HEK293 (cell line): ENCODE results near the gene CCNI2.

Experiments
- PBX3 ChIP-seq: sonication (generic); formaldehyde crosslinking; IDR thresholded peaks from 2 replicates; pipeline ENCODE4 v1.8.1; 2022; ENCODE audit warnings: mild to moderate bottlenecking, moderate library complexity, missing genetic modification reagents
- REST ChIP-seq: fragments of 450-650 bp; formaldehyde crosslinking; IDR thresholded peaks from 2 replicates; pipeline ENCODE4 v1.5.1; 2016; ENCODE audit warnings: missing biosample characterization, missing genetic modification characterization
- TRIM28 ChIP-seq: IDR thresholded peaks from 2 replicates; pipeline ENCODE4 v1.6.1; 2011; ENCODE audit warnings: low read length, control low read depth, borderline replicate concordance
- TSHZ1 ChIP-seq: fragments of 450-650 bp; formaldehyde crosslinking; IDR thresholded peaks from 2 replicates; pipeline ENCODE4 v1.5.1; 2016; ENCODE audit warnings: missing biosample characterization, missing genetic modification characterization, borderline replicate concordance
- ZBTB11 ChIP-seq: fragments of 450-650 bp; formaldehyde crosslinking; conservative IDR thresholded peaks from 2 replicates; pipeline ENCODE4 v1.5.1; 2016; ENCODE audit warnings: low read depth, missing biosample characterization, missing genetic modification characterization
- ZNF16 ChIP-seq: fragments of 450-650 bp; formaldehyde crosslinking; IDR thresholded peaks from 2 replicates; pipeline ENCODE4 v1.5.1; 2016; ENCODE audit warnings: low read depth, missing biosample characterization, missing genetic modification characterization
- ZNF211 ChIP-seq: fragments of 450-650 bp; formaldehyde crosslinking; IDR thresholded peaks from 2 replicates; pipeline ENCODE4 v1.5.1; 2016; ENCODE audit warnings: low read depth, missing biosample characterization, missing genetic modification characterization
- ZNF26 ChIP-seq: fragments of 450-650 bp; formaldehyde crosslinking; IDR thresholded peaks from 2 replicates; pipeline ENCODE4 v1.5.1; 2016; ENCODE audit warnings: missing biosample characterization, missing genetic modification characterization
- ZNF280C ChIP-seq: fragments of 450-650 bp; formaldehyde crosslinking; IDR thresholded peaks from 2 replicates; pipeline ENCODE4 v1.5.1; 2016; ENCODE audit warnings: missing biosample characterization, missing genetic modification characterization
- ZNF335 ChIP-seq: fragments of 450-650 bp; formaldehyde crosslinking; conservative IDR thresholded peaks from 2 replicates; pipeline ENCODE4 v1.5.1; 2016; ENCODE audit warnings: missing biosample characterization, missing genetic modification characterization
- ZNF391 ChIP-seq: fragments of 450-650 bp; formaldehyde crosslinking; IDR thresholded peaks from 2 replicates; pipeline ENCODE4 v1.5.1; 2016; ENCODE audit warnings: low read depth, missing biosample characterization, missing genetic modification characterization, borderline replicate concordance
- ZNF433 ChIP-seq: fragments of 450-650 bp; formaldehyde crosslinking; IDR thresholded peaks from 2 replicates; pipeline ENCODE4 v1.5.1; 2016; ENCODE audit warnings: missing biosample characterization, missing genetic modification characterization, low read depth
- ZNF501 ChIP-seq: fragments of 450-650 bp; formaldehyde crosslinking; IDR thresholded peaks from 2 replicates; pipeline ENCODE4 v1.5.1; 2016; ENCODE audit warnings: missing biosample characterization, missing genetic modification characterization
- ZNF518A ChIP-seq: fragments of 450-650 bp; formaldehyde crosslinking; conservative IDR thresholded peaks from 2 replicates; pipeline ENCODE4 v1.5.1; 2016; ENCODE audit warnings: low read depth, missing biosample characterization, missing genetic modification characterization
- ZNF664 ChIP-seq: fragments of 450-650 bp; formaldehyde crosslinking; IDR thresholded peaks from 2 replicates; pipeline ENCODE4 v1.5.1; 2016; ENCODE audit warnings: missing biosample characterization, missing genetic modification characterization
- ZNF843 ChIP-seq: fragments of 450-650 bp; formaldehyde crosslinking; IDR thresholded peaks from 2 replicates; pipeline ENCODE4 v1.5.1; 2016; ENCODE audit warnings: missing biosample characterization, missing genetic modification characterization

The CCNI2 gene

GRCh38 chr5:132776131-132776937, 29.1 kb downstream of the CCNI2 start (continued):
- TF ChIP-seq ZNF280C (tag by site-specific recombination) (no peak), ZNF664 (tag by site-specific recombination) (no peak), PBX3 (CRISPR knock-in tag) (no peak), ZNF211 (tag by site-specific recombination) (no peak), ZNF391 (no peak), ZNF335 (tag by site-specific recombination) (peak; percentile 79), ZNF501 (tag by site-specific recombination) (peak; percentile 59; the same call in 1 of the 2 replicates), TRIM28 (no peak), TSHZ1 (tag by site-specific recombination) (no peak), ZNF26 (tag by site-specific recombination) (no peak), ZNF518A (no peak), ZBTB11 (tag by site-specific recombination) (no peak), REST (tag by site-specific recombination) (no peak), ZNF16 (no peak), ZNF433 (tag by site-specific recombination) (no peak), ZNF843 (0 out of 2 replicates have a peak, but pooled peaks have one; percentile 28)
